Measurements from ENCODE around the gene ARHGAP42. TPM values are rescaled to one million over a fixed set of nuclear protein-coding genes. Genes with fewer than 3 reads are reported as not detected.

The ARHGAP42 gene
- total RNA-seq, 3 donors from 2014 or later, result 14.6 to 26.7 (median 26.2) TPM

- Histone ChIP-seq H3K4me3 (no peak overlapping the region), H3K4me1 (no peaks in the 10 kb centered on the region), H3K9me3 (no peaks in the 10 kb centered on the region), H3K27ac (no peak overlapping the region), H3K36me3 (no peaks in the 10 kb centered on the region), H3K27me3 (no peaks in the 10 kb centered on the region)
- intact Hi-C loops (cut with DNase I; ENCODE audit: low total_unique reads), result no loop called here
- TF ChIP-seq, protein P1, sequence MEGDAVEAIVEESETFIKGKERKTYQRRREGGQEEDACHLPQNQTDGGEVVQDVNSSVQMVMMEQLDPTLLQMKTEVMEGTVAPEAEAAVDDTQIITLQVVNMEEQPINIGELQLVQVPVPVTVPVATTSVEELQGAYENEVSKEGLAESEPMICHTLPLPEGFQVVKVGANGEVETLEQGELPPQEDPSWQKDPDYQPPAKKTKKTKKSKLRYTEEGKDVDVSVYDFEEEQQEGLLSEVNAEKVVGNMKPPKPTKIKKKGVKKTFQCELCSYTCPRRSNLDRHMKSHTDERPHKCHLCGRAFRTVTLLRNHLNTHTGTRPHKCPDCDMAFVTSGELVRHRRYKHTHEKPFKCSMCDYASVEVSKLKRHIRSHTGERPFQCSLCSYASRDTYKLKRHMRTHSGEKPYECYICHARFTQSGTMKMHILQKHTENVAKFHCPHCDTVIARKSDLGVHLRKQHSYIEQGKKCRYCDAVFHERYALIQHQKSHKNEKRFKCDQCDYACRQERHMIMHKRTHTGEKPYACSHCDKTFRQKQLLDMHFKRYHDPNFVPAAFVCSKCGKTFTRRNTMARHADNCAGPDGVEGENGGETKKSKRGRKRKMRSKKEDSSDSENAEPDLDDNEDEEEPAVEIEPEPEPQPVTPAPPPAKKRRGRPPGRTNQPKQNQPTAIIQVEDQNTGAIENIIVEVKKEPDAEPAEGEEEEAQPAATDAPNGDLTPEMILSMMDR (IDR thresholded peaks at IDR 0.05), result no peak
- TF ChIP-seq POLR2AphosphoS5 (IDR thresholded peaks at IDR 0.05) (no peak), POLR2A (IDR thresholded peaks at IDR 0.05) (no peak)
- no peak for DNase-seq (ENCODE audit: low spot score in 2 of 2)
Measured at GRCh38 chr11:100640071-100640470, 47.0 kb upstream of the ARHGAP42 start.

DNA sequence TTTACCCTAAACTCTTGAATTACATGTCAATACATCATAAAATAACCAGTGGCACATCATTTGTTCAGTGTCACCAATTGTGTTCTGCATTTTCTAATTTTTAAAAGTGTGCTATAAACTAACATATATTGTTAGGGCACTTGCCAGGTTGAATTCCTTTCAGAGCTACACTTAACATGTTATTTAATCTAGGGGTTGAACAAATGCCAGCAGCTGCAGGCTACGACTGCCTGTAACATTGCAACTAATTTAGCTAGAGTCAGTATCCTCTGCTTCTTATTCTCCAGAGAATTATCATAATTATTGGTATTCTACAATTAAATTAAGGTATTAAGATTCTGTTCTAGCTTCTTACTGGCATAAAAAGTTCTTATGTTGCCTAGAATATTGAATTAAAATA is 46.4 kb upstream of the ARHGAP42 start:
- Histone ChIP-seq H3K4me3 (no peak overlapping the region), H3K4me1 (no peaks in the 10 kb centered on the region), H3K27me3 (no peaks in the 10 kb centered on the region), H3K27ac (no peak overlapping the region), H3K36me3 (no peaks in the 10 kb centered on the region), H3K9me3 (no peaks in the 10 kb centered on the region)
- intact Hi-C loops (cut with DNase I; ENCODE audit: low total_unique reads), result no loop called here
- TF ChIP-seq POLR2A (IDR thresholded peaks at IDR 0.05), result no peak
- no peak for TF ChIP-seq POLR2AphosphoS5 (IDR thresholded peaks at IDR 0.05)
- TF ChIP-seq, protein P1 (IDR thresholded peaks at IDR 0.05), result no peak
- no peak for DNase-seq (ENCODE audit: low spot score in 2 of 2)

DNA sequence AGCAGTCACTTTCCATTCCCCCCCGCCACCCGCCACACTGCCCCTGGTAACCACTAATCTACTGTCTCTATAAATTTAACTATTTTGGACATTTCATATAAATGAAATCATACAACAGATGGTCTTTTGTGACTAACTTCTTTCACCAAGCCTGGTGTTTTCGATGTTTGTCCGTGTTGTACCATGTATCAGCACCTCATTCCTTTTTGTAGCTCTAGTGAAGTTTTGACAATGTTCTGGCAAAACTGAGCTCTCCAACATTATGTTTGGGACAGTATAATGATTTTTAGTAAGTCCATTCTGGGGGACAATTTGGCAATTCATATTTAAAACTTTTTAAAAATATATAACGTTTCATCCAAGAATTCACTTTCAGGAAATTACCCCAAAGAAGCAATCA is 45.6 kb upstream of the ARHGAP42 start:
- Histone ChIP-seq H3K9me3 (no peaks in the 10 kb centered on the region), H3K27me3 (no peaks in the 10 kb centered on the region), H3K4me3 (no peak overlapping the region), H3K36me3 (no peaks in the 10 kb centered on the region), H3K27ac (no peak overlapping the region), H3K4me1 (no peaks in the 10 kb centered on the region)
- no peak for DNase-seq (ENCODE audit: low spot score in 2 of 2)
- TF ChIP-seq POLR2AphosphoS5 (IDR thresholded peaks at IDR 0.05) (no peak), POLR2A (IDR thresholded peaks at IDR 0.05) (no peak)
- TF ChIP-seq, protein P1 (IDR thresholded peaks at IDR 0.05), result no peak
- intact Hi-C loops (cut with DNase I; ENCODE audit: low total_unique reads), result no loop called here

GRCh38 chr11:100646545-100646944 is 40.5 kb upstream of the ARHGAP42 start:
- DNase-seq (ENCODE audit: low spot score in 2 of 2), result no peak
- Histone ChIP-seq H3K9me3 (no peaks in the 10 kb centered on the region), H3K4me3 (no peak overlapping the region), H3K27ac (no peak overlapping the region), H3K27me3 (no peaks in the 10 kb centered on the region), H3K4me1 (no peaks in the 10 kb centered on the region), H3K36me3 (no peaks in the 10 kb centered on the region)
- intact Hi-C loops (cut with DNase I; ENCODE audit: low total_unique reads), result no loop called here
- TF ChIP-seq, protein P1 (IDR thresholded peaks at IDR 0.05), result no peak
- no peak for TF ChIP-seq POLR2AphosphoS5 (IDR thresholded peaks at IDR 0.05)
- no peak for TF ChIP-seq POLR2A (IDR thresholded peaks at IDR 0.05)

GRCh38 chr11:100647861-100648260 is 39.2 kb upstream of the ARHGAP42 start:
- TF ChIP-seq, protein P1 (IDR thresholded peaks at IDR 0.05), result no peak
- TF ChIP-seq POLR2A (IDR thresholded peaks at IDR 0.05) (no peak), POLR2AphosphoS5 (IDR thresholded peaks at IDR 0.05) (no peak)
- intact Hi-C loops (cut with DNase I; ENCODE audit: low total_unique reads), result no loop called here
- Histone ChIP-seq H3K36me3 (no peaks in the 10 kb centered on the region), H3K4me3 (no peak overlapping the region), H3K4me1 (no peaks in the 10 kb centered on the region), H3K27me3 (no peaks in the 10 kb centered on the region), H3K27ac (no peak overlapping the region), H3K9me3 (no peaks in the 10 kb centered on the region)
- DNase-seq (ENCODE audit: low spot score in 2 of 2), result no peak
